GM12878 (cell line): Measurements from ENCODE around the gene MPHOSPH9. TPM values are rescaled to one million over a fixed set of nuclear protein-coding genes. Genes with fewer than 3 reads are reported as not detected.
A peak's percentile ranks its signal among the peaks of the same experiment; 100 is the strongest.
"Not testable (repeated sequence)": the region's sequence is repeated elsewhere in the genome, so short reads cannot be mapped to it uniquely, and the experiment has no call there.

Experiments used
- ATAC-seq: fragments of 200-7000 bp; cut with Tn5 transposase; 3 replicates; pipeline ENCODE4 v1.9.1; 2020; ENCODE audit warnings: mild to moderate bottlenecking, moderate library complexity
- BruUV-seq: library from RNA; stranded (reverse); fragments of 400-500 nt; replicated peaks from 2 replicates; lab custom pipeline; 2021; lab: Mats Ljungman, UMichigan
- CTCF ChIA-PET: fragments of 300-600 bp; sonication (Branson Sonifier 250); formaldehyde crosslinking; extraction: SDS; loops from one replicate; lab custom pipeline; 2021; ENCODE audit warnings: inconsistent platforms; lab: Yijun Ruan, JAX
- POLR2A ChIA-PET: fragments of 350-600 bp; formaldehyde crosslinking; extraction: SDS; loops from one replicate; lab custom pipeline; 2021; ENCODE audit warnings: inconsistent platforms; lab: Charles Lee
- RAD21 ChIA-PET: fragments of 300-600 bp; sonication (Branson Sonifier 250); formaldehyde crosslinking; loops from one replicate; lab custom pipeline; 2023; ENCODE audit warnings: antibody characterized with exemption; ENCODE audit not compliant: unreplicated experiment; lab: Charles Lee
- SMC1A ChIA-PET: fragments of 300-600 bp; sonication (Branson Sonifier 250); formaldehyde crosslinking; loops from one replicate; lab custom pipeline; 2023; ENCODE audit not compliant: unreplicated experiment, uncharacterized antibody; lab: Charles Lee
- DNase-seq: peaks from one replicate; pipeline ENCODE4 v3.0.0-alpha.2; 2011; ENCODE audit warnings: low read depth, low spot score
- FAIRE-seq: peaks from 3 replicates; lab custom pipeline; 2011; peaks lifted over from hg19 to GRCh38; lab: Jason Lieb, UNC
- H2AFZ ChIP-seq: 2 replicates; pipeline ENCODE4 v1.6.0; 2011; ENCODE audit warnings: low read depth, low read length, control low read depth; ENCODE audit not compliant: control insufficient read depth
- H3K27ac ChIP-seq: 2 replicates; pipeline ENCODE4 v1.5.1; 2011; ENCODE audit warnings: control low read depth; ENCODE audit not compliant: control insufficient read depth, insufficient read depth
- H3K27me3 ChIP-seq, 2 experiments: replicated peaks in 1 of 2; 2 replicates each; pipeline versions ENCODE4 v1.6.0 to v1.6.1; 2011; ENCODE audit warnings: low read length in 1 of 2; ENCODE audit not compliant: control insufficient read depth in 2 of 2, insufficient read depth in 2 of 2
- H3K36me3 ChIP-seq, 2 experiments: 2 replicates each; pipeline ENCODE4 v1.5.1; 2011; ENCODE audit warnings: low read length in 1 of 2; ENCODE audit not compliant: control insufficient read depth in 2 of 2, insufficient read depth in 2 of 2
- H3K4me1 ChIP-seq: 2 replicates; pipeline ENCODE4 v1.6.1; 2011; ENCODE audit warnings: mild to moderate bottlenecking, low read length, moderate library complexity, mixed read lengths; ENCODE audit not compliant: control insufficient read depth, insufficient read depth
- H3K4me2 ChIP-seq: 2 replicates; pipeline ENCODE4 v1.6.0; 2011; ENCODE audit warnings: control low read depth; ENCODE audit not compliant: control insufficient read depth, insufficient read depth
- H3K4me3 ChIP-seq: fragments of 200-600 bp; sonication (generic); 2 replicates; pipeline ENCODE4 v1.5.1; 2016
- H3K79me2 ChIP-seq: 2 replicates; pipeline ENCODE4 v1.6.0; 2011; ENCODE audit warnings: low read length; ENCODE audit not compliant: control insufficient read depth, insufficient read depth
- H3K9ac ChIP-seq: 2 replicates; pipeline ENCODE4 v1.8.0; 2011; ENCODE audit warnings: low read length, control low read depth, mixed read lengths; ENCODE audit not compliant: control insufficient read depth, insufficient read depth
- H3K9me3 ChIP-seq: replicated peaks from 3 replicates; pipeline ENCODE4 v1.5.1; 2011; ENCODE audit warnings: mild to moderate bottlenecking, low read length; ENCODE audit not compliant: control insufficient read depth, insufficient read depth
- H4K20me1 ChIP-seq: 2 replicates; pipeline ENCODE4 v1.6.0; 2011; ENCODE audit not compliant: control insufficient read depth, insufficient read depth
- BACH1 ChIP-seq: fragments of 450-650 bp; IDR thresholded peaks from 2 replicates; pipeline ENCODE4 v1.6.1; 2017; ENCODE audit warnings: mild to moderate bottlenecking, borderline replicate concordance
- BRCA1 ChIP-seq: IDR thresholded peaks from 2 replicates; pipeline ENCODE4 v1.6.1; 2011; ENCODE audit warnings: low read depth, low read length, improper control_type of control experiment
- CUX1 ChIP-seq: IDR thresholded peaks from 2 replicates; pipeline ENCODE4 v1.6.1; 2012; ENCODE audit warnings: improper control_type of control experiment, low read depth, low read length; ENCODE audit not compliant: insufficient replicate concordance
- DPF2 ChIP-seq: fragments of 450-650 bp; IDR thresholded peaks from 2 replicates; pipeline ENCODE4 v1.6.1; 2017; ENCODE audit warnings: mild to moderate bottlenecking
- FOXM1 ChIP-seq: IDR thresholded peaks from 2 replicates; pipeline ENCODE4 v1.6.1; 2012; ENCODE audit warnings: low read depth, mild to moderate bottlenecking, inconsistent platforms, low read length, moderate library complexity
- HDGF ChIP-seq: fragments of 450-650 bp; IDR thresholded peaks from 2 replicates; pipeline ENCODE4 v1.6.1; 2016; ENCODE audit warnings: antibody characterized with exemption
- IKZF1 ChIP-seq: fragments of 450-650 bp; conservative IDR thresholded peaks from 2 replicates; pipeline ENCODE4 v1.6.1; 2017; ENCODE audit warnings: antibody characterized with exemption, mild to moderate bottlenecking
- KAT2A ChIP-seq: conservative IDR thresholded peaks from 2 replicates; pipeline ENCODE4 v1.6.1; 2011; ENCODE audit warnings: low read depth, low read length; ENCODE audit not compliant: control insufficient read depth
- NFIC ChIP-seq: IDR thresholded peaks from 2 replicates; pipeline ENCODE4 v1.6.1; 2012; ENCODE audit warnings: low read depth, mild to moderate bottlenecking, inconsistent platforms, low read length, moderate library complexity
- NR2C2 ChIP-seq: IDR thresholded peaks from 2 replicates; pipeline ENCODE4 v1.6.1; 2011; ENCODE audit warnings: borderline replicate concordance, low read depth; ENCODE audit not compliant: control insufficient read depth, insufficient read length
- PAX5 ChIP-seq: IDR thresholded peaks from 2 replicates; pipeline ENCODE4 v1.6.1; 2011; ENCODE audit warnings: low read depth, low read length, borderline replicate concordance
- PAX8 ChIP-seq: fragments of 450-650 bp; IDR thresholded peaks from 2 replicates; pipeline ENCODE4 v1.6.1; 2017; ENCODE audit warnings: mild to moderate bottlenecking, moderate library complexity
- POLR2AphosphoS2 ChIP-seq: IDR thresholded peaks from 2 replicates; pipeline ENCODE4 v1.6.1; 2011; ENCODE audit warnings: low read depth, mild to moderate bottlenecking, low read length, improper control_type of control experiment, moderate library complexity
- POU2F2 ChIP-seq: IDR thresholded peaks from 3 replicates; pipeline ENCODE4 v1.6.1; 2011; ENCODE audit warnings: low read depth, mild to moderate bottlenecking, low read length, borderline replicate concordance
- SUZ12 ChIP-seq: fragments of 200-600 bp; sonication (generic); IDR thresholded peaks from one replicate; pipeline ENCODE4 v1.6.1; 2018; ENCODE audit warnings: antibody characterized with exemption, mild to moderate bottlenecking; ENCODE audit not compliant: unreplicated experiment
- YY1 ChIP-seq: IDR thresholded peaks from 2 replicates; pipeline ENCODE4 v1.6.1; 2011; ENCODE audit warnings: low read depth, mild to moderate bottlenecking, low read length
- ZBTB33 ChIP-seq: fragments of 450-650 bp; IDR thresholded peaks from 2 replicates; pipeline ENCODE4 v1.6.1; 2017; ENCODE audit warnings: mild to moderate bottlenecking
- WGBS: methylation state at CpG from one replicate; pipeline ENCODE4 v1.1.6; 2016; ENCODE audit warnings: low lambda C conversion rate; ENCODE audit not compliant: insufficient replicate concordance, insufficient coverage; ENCODE audit errors: missing lambda C conversion rate; 5-methylcytosine and 5-hydroxymethylcytosine counted together
- in situ Hi-C: fragments of 300-500 bp; cut with MboI; formaldehyde crosslinking; loops from 9 replicates; pipeline ENCODE4 v1.14.3; 2018; ENCODE audit warnings: mixed read lengths
- intact Hi-C: fragments of 100-400 bp; cut with micrococcal nuclease; formaldehyde crosslinking; loops from one replicate; pipeline ENCODE4 v1.14.2; 2022; ENCODE audit not compliant: unreplicated experiment
- polyA plus RNA-seq, 11 experiments: library from polyadenylated mRNA; depleted of rRNA in 4 of 11; unstranded in 6 of 11; stranded (reverse) in 5 of 11; fragments of >200 nt; fragmentation: Nextera tagmentation in 4 of 11; fragmentation: Illumina TruSeq in 1 of 11; extraction: Ambion mirVana in 4 of 11; extraction: Trizol in 1 of 11; gene quantifications; 1 replicate in 1 of 11; 2 replicates in 10 of 11; pipeline versions ENCODE4 v1.2.1 to v1.2.3, GENCODE V29; 2011 to 2016; ENCODE audit warnings: inconsistent platforms in 2 of 11, missing spikeins in 2 of 11, low read depth in 1 of 11
- total RNA-seq, 4 experiments: library from RNA; depleted of rRNA in 3 of 4; stranded (reverse); fragments of >200 nt in 3 of 4; fragmentation: Illumina TruSeq in 1 of 4; extraction: Trizol in 1 of 4; gene quantifications; 2 replicates each; pipeline versions ENCODE4 v1.2.1 to v1.2.3, GENCODE V29; 2013 to 2021
- TF ChIP-seq, protein P1 (sequence below): fragments of 450-650 bp; IDR thresholded peaks from 2 replicates; pipeline ENCODE4 v1.6.1; 2016; ENCODE audit warnings: mild to moderate bottlenecking

Gene MPHOSPH9
- total and polyA plus RNA-seq, 10 of the 15 experiments (the other 5 are each of a cell fraction or from before 2014, with no cell fraction given) = 11.5 to 72.2 (median 45.7) TPM

DNA sequence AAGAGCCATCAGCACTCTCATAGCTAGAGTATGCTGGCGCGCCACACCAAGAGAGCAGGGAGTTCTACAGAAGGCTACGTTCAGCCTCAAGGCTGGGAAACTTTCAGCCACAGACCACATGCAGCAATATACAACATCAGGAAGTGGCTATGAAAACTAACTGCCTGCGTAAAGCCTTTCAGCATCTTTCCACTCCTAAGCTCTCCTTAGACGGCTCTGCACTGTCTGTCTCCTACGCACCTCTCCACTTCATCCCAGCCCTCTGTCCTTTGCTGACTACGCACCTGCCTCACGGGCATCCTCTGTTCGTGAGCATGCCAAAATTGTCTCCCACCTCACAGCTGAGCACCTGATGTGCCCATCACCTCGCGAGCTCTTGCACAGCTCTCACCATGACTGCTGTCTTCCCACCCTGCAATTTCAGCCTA, 9.7 kb downstream of the MPHOSPH9 start (continued):
- no peak for TF ChIP-seq YY1
- TF ChIP-seq IKZF1 = peak; percentile 67
- TF ChIP-seq ZBTB33 = no peak
- TF ChIP-seq NFIC = no peak
- TF ChIP-seq HDGF = peak; percentile 80
- TF ChIP-seq SUZ12 = no peak
- no peak for TF ChIP-seq NR2C2
- TF ChIP-seq BACH1 = no peak
- TF ChIP-seq FOXM1 = no peak
- TF ChIP-seq KAT2A = no peak
- TF ChIP-seq PAX8 = no peak
- no peak for TF ChIP-seq CUX1
- peak; percentile 38; the same call in 1 of the 2 replicates for TF ChIP-seq DPF2
- no peak for TF ChIP-seq POU2F2
- TF ChIP-seq, protein P1, sequence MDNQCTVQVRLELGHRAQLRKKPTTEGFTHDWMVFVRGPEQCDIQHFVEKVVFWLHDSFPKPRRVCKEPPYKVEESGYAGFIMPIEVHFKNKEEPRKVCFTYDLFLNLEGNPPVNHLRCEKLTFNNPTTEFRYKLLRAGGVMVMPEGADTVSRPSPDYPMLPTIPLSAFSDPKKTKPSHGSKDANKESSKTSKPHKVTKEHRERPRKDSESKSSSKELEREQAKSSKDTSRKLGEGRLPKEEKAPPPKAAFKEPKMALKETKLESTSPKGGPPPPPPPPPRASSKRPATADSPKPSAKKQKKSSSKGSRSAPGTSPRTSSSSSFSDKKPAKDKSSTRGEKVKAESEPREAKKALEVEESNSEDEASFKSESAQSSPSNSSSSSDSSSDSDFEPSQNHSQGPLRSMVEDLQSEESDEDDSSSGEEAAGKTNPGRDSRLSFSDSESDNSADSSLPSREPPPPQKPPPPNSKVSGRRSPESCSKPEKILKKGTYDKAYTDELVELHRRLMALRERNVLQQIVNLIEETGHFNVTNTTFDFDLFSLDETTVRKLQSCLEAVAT = peak; percentile 78
- no peak for TF ChIP-seq BRCA1
- no peak for TF ChIP-seq PAX5
- TF ChIP-seq POLR2AphosphoS2 = no peak

DNA sequence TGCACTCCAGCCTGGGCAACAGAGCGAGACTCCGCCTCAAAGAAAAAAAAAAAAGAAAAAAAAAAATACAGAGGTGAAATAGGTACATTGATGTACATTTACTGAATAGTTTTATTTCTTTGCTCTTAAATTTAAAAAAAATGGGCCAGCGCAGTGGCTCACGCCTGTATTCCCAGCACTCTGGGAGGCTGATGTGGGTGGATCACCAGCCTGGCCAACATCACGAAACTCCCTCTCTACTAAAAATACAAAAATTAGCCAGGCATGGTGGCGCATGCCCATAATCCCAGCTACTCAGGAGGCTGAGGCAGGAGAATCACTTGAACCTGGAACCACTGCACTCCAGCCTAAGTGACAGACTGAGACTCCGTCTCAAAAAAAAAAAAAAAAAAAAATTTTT, 25.1 kb downstream of the MPHOSPH9 start:
- H3K9me3 ChIP-seq, H3K79me2 ChIP-seq, SMC1A ChIA-PET, H3K4me2 ChIP-seq, POLR2A ChIA-PET, ATAC-seq, in situ Hi-C loops, intact Hi-C loops, H3K27me3 ChIP-seq, CTCF ChIA-PET, H4K20me1 ChIP-seq, H3K27ac ChIP-seq, H3K4me3 ChIP-seq, H3K36me3 ChIP-seq, DNase-seq, FAIRE-seq, H2AFZ ChIP-seq, H3K9ac ChIP-seq, BruUV-seq, H3K4me1 ChIP-seq: not testable (repeated sequence)
- WGBS = 94% methylated on average over 7 of the region's 7 CpGs
- RAD21 ChIA-PET = interaction anchor here (0.6 kb wide), 1 partner anchor 24 kb away, joined by 3 read pairs; no protein-coding TSS in a partner anchor
